ENCODE results near the gene AGL. TPM values are rescaled to one million over a fixed set of nuclear protein-coding genes. Genes with fewer than 3 reads are reported as not detected.
"Not testable (repeated sequence)": the region's sequence is repeated elsewhere in the genome, so short reads cannot be mapped to it uniquely, and the experiment has no call there.

AGL gene
- total RNA-seq, 1 experiment from 2014 or later = 15.0 TPM

- DNase-seq (ENCODE audit: low spot score) = no peak
- in situ Hi-C loops (cut with HindIII; ENCODE audit: low sequenced_read_pairs) = no loop called here
Observed at GRCh38 chr1:99919220-99919619, 69.1 kb downstream of the AGL start.

- in situ Hi-C loops (cut with HindIII; ENCODE audit: low sequenced_read_pairs) = no loop called here
- DNase-seq (ENCODE audit: low spot score) = no peak
Observed at GRCh38 chr1:99934801-99935200, 84.6 kb downstream of the AGL start.

GRCh38 chr1:99935534-99935933 lies 85.4 kb downstream of the AGL start:
- in situ Hi-C loops (cut with HindIII; ENCODE audit: low sequenced_read_pairs) = no loop called here
- no peak for DNase-seq (ENCODE audit: low spot score)

GRCh38 chr1:99936071-99936470 lies 85.9 kb downstream of the AGL start:
- in situ Hi-C loops (cut with HindIII; ENCODE audit: low sequenced_read_pairs) = no loop called here
- no peak for DNase-seq (ENCODE audit: low spot score)

GRCh38 chr1:99942723-99943122 lies 92.6 kb downstream of the AGL start:
- DNase-seq (ENCODE audit: low spot score) = no peak
- in situ Hi-C loops (cut with HindIII; ENCODE audit: low sequenced_read_pairs) = no loop called here

- in situ Hi-C loops (cut with HindIII; ENCODE audit: low sequenced_read_pairs) = no loop called here
- no peak for DNase-seq (ENCODE audit: low spot score)
Observed at GRCh38 chr1:99943223-99943794, 93.1 kb downstream of the AGL start.

GRCh38 chr1:99944192-99944591 lies 94.0 kb downstream of the AGL start:
- in situ Hi-C loops (cut with HindIII; ENCODE audit: low sequenced_read_pairs) = no loop called here
- DNase-seq (ENCODE audit: low spot score) = no peak

GRCh38 chr1:99945174-99945573 lies 95.0 kb downstream of the AGL start:
- no peak for DNase-seq (ENCODE audit: low spot score)
- in situ Hi-C loops (cut with HindIII; ENCODE audit: low sequenced_read_pairs) = no loop called here

GRCh38 chr1:99950486-99950885 lies 100.3 kb downstream of the AGL start:
- no peak for DNase-seq (ENCODE audit: low spot score)
- in situ Hi-C loops (cut with HindIII; ENCODE audit: low sequenced_read_pairs) = no loop called here

GRCh38 chr1:99952522-99952921 lies 102.4 kb downstream of the AGL start:
- in situ Hi-C loops (cut with HindIII; ENCODE audit: low sequenced_read_pairs) = no loop called here
- DNase-seq (ENCODE audit: low spot score) = no peak

- DNase-seq (ENCODE audit: low spot score) = no peak
- in situ Hi-C loops (cut with HindIII; ENCODE audit: low sequenced_read_pairs) = no loop called here
Observed at GRCh38 chr1:99955375-99955774, 105.2 kb downstream of the AGL start.

- no peak for DNase-seq (ENCODE audit: low spot score)
- in situ Hi-C loops (cut with HindIII; ENCODE audit: low sequenced_read_pairs) = no loop called here
Observed at GRCh38 chr1:99956755-99957154, 106.6 kb downstream of the AGL start.

- DNase-seq (ENCODE audit: low spot score) = no peak
- in situ Hi-C loops (cut with HindIII; ENCODE audit: low sequenced_read_pairs) = no loop called here
Observed at GRCh38 chr1:99957818-99958217, 107.7 kb downstream of the AGL start.

- in situ Hi-C loops (cut with HindIII; ENCODE audit: low sequenced_read_pairs); DNase-seq (ENCODE audit: low spot score): not testable (repeated sequence)
Observed at GRCh38 chr1:99959189-99959705, 109.1 kb downstream of the AGL start.

GRCh38 chr1:99960260-99960659 lies 110.1 kb downstream of the AGL start:
- in situ Hi-C loops (cut with HindIII; ENCODE audit: low sequenced_read_pairs); DNase-seq (ENCODE audit: low spot score): not testable (repeated sequence)

- in situ Hi-C loops (cut with HindIII; ENCODE audit: low sequenced_read_pairs) = no loop called here
- no peak for DNase-seq (ENCODE audit: low spot score)
Observed at GRCh38 chr1:99963041-99963795, 113.1 kb downstream of the AGL start.

GRCh38 chr1:99964806-99965205 lies 114.6 kb downstream of the AGL start:
- in situ Hi-C loops (cut with HindIII; ENCODE audit: low sequenced_read_pairs) = no loop called here
- DNase-seq (ENCODE audit: low spot score) = no peak

- DNase-seq (ENCODE audit: low spot score) = no peak
- in situ Hi-C loops (cut with HindIII; ENCODE audit: low sequenced_read_pairs) = no loop called here
Observed at GRCh38 chr1:99965646-99966375, 115.7 kb downstream of the AGL start.

- no peak for DNase-seq (ENCODE audit: low spot score)
- in situ Hi-C loops (cut with HindIII; ENCODE audit: low sequenced_read_pairs) = no loop called here
Observed at GRCh38 chr1:99968214-99968613, 118.1 kb downstream of the AGL start.

GRCh38 chr1:99969260-99969728 lies 119.1 kb downstream of the AGL start:
- DNase-seq (ENCODE audit: low spot score) = no peak
- in situ Hi-C loops (cut with HindIII; ENCODE audit: low sequenced_read_pairs) = no loop called here
